ENCODE results near the gene MFRP.

The MFRP gene

DNA sequence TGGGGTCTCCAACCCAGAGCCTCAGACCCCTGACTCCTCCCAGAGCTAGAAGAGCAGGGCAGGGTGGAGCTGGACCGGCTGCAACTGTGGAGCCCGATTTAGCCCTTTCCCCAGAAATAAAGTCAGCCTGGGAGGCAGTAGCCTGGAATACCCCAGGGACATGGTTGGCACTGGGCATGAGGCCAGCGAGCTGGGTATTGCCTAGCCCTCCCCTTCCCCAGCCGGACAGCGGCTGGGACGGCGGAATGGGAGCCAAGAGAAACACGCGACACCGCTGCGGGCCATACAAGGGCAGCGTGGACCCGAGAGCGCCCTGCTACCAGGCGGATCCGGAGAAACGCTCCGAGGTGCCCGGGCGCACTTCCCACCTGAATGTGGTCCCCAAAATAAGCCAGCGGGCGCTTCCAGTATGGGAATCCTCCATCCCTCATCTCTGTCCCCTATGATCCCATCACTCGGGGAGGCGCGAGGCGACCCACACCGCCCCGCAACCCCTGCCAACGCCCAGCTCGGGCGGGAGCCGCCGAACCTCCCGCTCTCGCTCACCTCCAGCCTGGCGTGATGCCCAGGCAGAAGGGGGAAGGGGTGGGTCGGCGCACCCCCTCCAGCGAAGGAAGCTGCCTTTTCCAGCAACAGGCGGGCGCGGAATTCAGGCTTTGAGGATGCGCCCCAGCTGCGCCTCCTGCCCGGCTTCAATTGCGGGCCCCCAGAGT lies 30.3 kb downstream of the MFRP start:
- DNase-seq: no peak

DNA sequence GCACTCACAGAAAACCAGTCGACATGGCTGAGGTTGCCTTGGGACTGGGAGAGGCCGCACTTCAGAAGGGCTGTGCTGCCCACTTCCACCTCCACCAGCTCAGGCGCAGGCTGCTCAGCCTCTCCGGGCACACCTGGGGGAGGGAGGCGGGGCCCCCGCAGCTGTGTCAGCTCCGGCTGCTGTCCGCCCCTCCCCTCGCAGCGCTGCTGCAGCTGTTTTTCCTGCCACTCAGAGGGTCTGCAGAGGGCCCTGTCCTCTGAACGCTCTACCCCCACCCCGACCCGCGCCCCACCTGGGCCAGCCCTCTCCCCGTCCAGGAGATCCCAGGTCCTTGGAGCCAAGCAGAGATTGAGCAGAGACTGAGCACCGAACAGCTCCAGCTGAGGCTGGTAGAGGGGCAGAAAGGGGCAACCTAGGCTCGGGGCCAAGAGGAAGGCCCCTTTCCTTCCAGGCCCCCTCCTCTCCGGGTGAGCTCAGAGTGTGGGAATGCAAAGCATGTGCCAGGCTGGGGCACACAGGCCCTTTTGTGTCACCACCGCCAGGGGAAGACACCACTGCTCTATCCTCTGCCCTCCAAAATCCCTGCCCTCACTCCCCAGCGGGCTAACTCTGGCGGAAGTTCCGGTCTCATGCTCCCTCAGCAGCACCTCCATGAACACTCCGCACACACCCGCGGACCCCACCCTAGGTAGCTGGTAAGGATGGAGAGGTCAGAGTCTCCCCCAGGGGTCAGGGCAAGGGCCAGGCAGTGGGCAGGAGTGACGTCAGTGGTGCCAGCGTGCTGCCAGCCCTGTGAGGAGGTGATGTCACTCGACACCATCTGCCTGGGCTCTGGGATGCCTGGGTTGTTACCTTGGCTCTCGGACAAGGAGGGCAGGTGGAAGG lies 31.1 kb downstream of the MFRP start:
- peak; percentile 76 for DNase-seq

DNA sequence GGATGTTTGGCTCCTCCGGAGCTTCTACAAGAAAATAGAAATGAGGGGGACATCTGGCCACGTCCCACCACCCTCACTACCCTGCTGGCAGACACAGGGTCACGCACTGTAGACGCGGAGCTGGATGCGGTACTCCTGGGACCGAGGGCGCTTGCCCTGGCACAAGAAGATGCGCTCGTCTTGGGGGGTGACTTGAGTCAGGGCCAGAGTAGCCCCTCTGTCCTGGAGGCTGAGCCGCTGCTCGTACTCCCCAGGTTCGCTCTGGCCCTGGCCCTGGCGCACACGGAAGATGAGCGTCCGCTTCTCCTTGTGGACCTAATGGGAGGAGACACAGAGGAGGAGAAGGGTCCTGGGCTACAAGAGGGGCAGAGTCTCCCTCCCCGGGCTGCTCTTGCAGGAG lies 31.8 kb downstream of the MFRP start:
- DNase-seq: no peak

DNA sequence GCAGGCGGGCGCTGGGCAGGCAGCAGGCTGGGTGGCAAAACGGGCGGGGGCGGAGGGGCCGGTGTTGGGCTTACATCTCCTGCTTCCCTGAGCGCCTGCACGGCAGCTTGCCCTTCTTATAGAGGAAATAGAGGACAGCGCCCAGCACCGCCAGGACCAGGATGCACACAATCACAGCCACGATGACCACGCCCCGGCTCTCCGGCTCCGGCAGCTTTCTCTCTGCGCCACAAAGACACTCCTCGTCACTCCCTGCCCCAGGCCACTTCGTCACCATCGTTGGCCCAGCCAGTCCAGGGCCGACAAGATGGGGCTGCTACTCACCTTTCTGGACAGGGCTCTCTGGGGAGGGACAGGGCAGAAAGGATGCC lies 35.8 kb downstream of the MFRP start:
- DNase-seq: no peak

DNA sequence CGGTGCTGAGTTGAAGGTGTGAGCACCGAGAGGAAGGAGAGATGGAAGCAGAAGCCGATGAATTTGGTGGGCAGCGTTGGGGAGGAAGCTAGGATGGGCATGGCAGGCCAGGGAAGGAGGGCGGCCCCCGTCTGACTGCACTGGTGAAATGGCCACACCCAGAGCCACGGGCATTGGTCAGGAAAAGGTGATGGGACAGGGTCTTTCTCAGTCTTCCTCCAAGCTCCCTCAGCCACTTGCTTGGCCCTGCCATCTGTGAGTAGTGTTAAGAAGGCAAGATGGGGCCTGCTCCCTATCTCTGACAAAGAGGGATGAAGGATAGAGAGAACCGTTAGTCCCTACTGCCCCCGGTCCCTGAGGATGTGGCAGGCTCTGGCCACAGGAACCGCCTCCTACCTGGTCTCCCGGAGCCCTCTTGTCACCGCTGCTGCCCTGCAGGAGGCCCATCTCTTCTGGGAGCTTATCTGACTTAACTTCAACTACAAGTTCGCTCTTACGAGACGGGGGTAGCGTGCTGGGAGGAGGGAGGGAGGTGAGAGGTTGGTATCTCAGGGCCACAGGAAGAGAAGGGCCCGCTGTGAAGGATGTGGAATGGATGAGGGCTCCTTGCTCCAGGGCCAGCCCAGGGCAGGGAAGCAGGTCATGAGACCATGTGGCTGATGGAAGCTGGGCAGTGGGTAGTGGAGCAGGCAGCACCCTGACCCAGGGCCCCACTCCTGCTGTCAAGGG lies 36.4 kb downstream of the MFRP start:
- DNase-seq: no peak

DNA sequence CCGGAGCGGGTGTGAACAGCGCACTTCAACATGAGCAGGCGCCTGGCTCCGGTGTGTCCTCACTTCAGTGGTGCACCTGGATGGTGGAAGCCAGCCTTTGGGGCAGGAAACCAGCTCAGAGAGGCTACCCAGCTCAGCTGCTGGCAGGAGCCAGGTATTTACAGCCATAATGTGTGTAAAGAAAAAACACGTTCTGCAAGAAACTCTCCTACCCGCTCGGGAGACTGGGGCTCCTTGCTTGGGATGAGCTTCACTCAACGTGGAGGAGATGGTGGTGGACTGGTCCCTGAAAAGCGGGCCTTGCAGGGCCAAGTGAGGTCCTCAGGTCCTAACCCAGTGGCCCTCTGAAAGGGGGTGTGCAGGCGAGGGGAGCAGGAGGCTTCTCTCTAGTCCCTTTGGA lies 37.1 kb downstream of the MFRP start:
- DNase-seq: no peak

DNA sequence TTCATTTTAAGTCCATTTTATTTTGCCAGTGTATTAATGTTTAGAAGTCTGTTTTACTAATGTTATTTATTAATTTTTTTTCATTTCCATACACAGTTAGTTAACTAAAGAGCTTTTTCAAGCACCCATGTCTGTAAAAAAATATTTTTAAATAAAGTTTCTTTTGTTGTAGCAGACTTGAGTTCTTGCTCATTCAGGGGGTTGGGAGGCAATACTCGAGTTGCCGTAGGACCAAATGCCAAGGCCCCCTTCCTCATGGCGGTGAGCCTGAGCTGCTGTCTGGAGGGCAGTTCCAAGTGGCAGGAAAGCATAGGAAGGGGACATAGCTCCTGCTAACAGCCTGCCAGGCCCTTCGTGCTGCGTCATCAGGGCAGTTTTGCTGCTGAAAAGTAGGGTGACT lies 38.5 kb downstream of the MFRP start:
- DNase-seq: no peak

DNA sequence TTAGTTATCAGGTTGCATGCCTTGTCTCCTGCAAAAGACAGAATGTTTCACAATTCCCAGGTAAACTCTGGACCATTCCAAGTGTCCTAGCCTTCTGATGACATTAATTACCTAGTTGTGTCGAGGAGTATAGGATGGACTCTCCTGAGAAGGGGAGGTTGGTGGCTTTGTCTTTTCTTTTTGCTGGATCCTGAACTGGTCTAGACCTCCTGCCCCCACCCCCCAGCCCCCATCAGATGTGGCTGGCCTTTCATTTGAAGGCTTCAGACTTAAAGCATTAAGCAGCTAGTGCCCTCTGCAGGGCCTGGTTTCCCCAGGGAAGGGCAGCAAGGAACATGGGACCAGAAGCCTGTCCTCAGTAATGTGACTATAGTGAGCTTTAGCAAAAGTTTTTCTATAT lies 39.3 kb downstream of the MFRP start:
- no peak for DNase-seq

DNA sequence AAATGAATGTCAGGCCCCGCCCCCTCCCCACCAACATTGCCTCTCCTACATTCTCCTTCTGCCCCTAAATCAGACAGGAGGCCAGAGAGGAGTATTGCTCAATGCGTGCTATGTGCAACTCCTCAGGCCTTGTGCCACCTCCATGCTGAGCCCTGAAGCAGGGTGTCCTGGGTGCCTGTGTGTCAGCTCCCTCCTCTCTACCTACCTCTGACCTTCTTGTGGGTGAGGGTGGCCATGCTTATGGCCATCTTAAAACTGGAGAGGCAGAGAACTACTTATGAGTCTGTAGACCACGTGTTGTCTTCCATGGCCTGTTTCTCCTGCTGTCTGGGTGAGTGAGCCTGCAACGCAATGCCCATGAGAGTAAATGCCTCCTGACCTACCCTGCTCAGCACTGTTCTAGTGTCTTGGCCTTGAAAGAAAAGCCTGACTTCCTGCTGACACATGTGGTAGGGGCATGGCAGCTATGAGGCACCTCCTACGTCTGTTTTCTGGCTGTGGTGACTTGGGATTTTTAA lies 40.1 kb downstream of the MFRP start:
- peak; percentile 56 for DNase-seq

DNA sequence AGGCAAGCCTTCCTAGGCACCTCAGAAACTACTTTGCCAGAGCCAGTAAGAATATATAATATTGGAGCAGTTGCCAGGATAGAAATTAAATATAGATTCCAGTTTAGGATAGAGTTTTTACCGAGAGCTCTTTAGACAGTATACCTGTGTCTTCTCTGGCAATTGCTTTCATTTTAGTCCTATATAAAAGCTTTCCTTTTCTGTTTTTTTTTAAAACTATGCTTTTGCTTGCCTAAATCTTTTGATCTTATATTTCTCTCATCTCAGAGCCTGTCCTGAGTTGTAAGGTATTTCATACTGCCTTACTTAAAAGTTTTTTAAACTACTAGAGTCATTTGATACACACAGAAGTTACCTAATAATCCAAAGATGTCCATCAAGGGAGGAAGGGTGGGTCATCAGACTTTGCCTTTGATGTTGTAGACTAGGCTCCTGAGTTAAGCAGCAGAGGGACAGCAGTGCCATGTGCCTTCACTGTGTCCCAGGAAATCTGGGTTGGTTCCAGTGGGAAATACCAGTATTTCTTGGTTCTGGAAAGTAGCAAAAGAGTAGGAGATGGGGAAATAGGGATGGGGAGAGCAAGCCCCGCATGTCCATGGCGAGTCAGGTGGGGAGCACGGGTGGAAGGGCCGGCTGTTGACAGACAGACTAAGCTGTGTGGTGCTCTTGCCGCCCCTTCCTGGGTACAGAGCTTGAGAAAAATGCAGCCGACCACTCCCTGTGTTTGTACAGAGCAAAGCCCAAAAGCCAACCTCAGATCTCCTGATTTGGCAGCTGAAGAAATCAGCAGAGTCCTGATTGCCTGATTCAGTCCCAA lies 40.7 kb downstream of the MFRP start:
- DNase-seq: no peak

DNA sequence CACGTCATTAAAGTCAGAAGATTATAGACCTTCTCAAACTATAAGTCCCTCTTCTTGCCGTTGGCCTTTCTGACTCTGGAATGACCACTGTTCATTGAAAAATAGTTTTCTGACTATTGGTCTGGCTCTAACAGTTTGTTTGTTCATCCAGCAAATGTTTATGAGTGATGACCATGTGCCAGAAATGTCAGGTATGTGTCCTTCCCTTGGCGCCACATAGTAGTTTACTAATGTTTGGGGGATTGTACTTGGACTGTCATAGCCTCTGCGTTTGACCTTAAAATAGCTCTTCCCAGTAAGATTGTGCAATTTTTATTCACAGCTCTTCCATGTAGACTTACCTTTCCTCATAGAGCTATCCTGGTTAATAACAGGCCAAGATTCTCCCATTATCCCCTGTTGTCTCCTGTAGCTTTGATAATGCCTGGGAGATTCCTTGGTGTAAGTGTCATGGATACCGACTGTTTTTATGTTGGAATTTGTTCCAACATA lies 43.2 kb downstream of the MFRP start:
- no peak for DNase-seq

DNA sequence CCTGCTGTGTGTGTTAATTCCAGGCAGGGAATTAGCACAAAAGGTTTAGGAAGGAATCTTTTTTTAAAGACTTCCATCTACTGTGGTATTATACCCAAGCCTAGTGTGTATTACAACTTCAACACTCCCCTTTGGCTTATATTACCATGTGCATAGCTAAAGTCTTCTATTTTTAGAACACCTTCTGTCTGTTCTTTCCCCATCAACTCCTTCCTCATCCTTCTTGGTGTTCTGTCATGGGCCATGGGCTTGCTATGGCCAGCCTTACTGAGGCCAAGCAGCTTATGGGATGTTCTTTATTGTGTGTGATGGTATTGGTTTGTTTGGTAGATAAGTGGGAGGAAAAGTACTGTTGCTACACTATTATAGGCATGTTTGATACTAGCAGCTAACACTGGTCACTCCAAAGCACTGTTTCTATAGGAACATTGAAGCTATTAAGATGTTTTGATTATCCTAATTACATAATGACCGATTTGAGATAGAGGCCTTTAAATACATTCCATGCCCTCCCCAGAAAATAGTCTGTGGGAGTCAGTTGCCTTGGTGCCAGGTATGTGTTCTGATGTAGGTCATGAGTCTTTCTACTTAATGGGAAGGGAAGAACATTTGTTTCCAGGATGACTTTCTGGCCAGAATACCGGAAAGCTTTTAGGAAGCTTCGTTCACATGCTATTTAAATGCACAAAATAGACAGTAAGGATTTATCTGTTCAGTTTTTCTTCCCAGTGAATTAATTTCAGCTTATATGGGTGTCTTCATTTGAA lies 46.1 kb downstream of the MFRP start:
- no peak for DNase-seq

DNA sequence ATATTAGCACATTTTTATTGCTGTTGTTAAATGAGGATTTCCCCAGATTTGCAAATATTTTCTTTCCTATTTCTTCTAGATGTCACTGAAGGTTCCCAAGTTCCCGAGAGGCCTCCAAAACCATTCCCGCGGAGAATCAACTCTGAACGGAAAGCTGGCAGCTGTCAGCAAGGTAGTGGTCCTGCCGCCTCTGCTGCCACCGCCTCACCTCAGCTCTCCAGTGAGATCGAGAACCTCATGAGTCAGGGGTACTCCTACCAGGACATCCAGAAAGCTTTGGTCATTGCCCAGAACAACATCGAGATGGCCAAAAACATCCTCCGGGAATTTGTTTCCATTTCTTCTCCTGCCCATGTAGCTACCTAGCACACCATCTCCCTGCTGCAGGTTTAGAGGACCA lies 47.1 kb downstream of the MFRP start:
- no peak for DNase-seq

DNA sequence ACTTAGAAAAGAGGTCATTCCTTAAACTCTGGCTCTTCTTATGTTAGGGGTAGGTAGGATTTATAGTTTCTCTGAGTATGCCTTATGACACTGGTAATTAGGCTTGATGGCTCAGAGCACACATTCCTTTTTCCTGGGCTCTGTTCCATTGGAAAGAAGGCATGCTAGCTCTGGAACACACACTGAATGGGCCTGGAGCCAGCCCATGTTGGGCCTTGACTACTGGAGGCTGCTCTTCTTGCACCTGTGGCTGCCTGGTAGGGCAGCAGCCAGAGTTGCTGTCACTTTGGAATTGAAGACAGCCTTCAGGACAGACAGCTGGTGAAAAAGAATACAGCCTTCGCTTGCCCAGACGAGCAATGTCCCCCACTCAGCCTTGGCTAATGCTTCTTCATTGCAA lies 47.8 kb downstream of the MFRP start:
- DNase-seq: no peak

DNA sequence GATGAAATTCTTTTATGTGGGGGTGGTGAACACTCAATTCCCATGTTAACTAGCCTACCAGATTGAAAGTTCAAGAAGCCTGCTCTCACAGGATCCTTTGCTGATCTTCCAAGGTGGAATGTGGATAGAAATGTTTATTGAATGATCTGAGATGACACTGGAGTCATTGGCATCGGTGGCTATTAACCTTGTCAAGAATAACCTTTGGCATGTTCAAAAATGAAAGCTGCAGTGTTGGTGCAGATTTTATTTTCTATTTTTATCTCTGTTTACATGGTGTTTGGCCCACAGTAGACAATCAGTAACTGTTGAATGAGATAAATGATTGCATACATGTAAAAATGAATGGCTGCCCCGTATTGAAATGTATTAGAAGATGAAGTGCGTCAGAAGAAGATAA lies 48.6 kb downstream of the MFRP start:
- no peak for DNase-seq

DNA sequence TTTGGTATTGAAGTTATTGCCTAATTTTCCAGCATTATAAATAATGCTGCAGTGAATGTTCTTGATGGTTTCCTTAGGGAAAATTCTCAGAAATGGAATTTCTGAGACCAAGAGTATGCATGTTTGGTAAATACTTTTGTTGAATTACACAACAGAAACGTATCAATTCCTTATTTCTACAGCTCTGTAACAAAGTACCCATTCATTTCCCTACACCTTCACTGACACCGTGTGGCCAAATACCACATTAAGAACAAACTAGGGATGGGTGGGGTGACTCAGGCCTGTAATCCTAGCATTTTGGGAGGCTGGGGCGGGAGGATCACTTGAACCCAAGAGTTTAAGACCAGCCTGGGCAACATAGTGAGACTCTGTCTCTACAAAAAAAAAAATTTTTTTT lies 51.3 kb downstream of the MFRP start:
- no peak for DNase-seq

DNA sequence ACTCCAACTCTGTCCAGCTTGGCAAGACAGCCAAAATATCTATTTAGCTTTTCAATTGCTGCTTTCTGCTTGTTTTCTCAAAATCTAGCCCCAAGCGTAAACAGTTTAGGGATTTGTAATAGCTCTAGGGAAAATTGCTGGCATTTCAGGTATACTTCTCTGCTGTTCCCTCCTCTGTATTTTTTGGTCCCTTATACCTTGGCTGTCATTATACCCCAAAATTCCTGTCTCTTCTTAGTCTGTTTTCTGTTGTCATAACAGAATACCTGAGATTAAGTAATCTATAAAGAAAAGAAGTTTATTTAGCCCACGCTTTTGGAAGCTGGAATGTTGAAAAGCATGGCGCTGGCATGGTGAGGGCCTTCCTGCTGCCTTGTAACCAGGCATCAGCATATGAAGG lies 53.0 kb downstream of the MFRP start:
- DNase-seq: no peak

DNA sequence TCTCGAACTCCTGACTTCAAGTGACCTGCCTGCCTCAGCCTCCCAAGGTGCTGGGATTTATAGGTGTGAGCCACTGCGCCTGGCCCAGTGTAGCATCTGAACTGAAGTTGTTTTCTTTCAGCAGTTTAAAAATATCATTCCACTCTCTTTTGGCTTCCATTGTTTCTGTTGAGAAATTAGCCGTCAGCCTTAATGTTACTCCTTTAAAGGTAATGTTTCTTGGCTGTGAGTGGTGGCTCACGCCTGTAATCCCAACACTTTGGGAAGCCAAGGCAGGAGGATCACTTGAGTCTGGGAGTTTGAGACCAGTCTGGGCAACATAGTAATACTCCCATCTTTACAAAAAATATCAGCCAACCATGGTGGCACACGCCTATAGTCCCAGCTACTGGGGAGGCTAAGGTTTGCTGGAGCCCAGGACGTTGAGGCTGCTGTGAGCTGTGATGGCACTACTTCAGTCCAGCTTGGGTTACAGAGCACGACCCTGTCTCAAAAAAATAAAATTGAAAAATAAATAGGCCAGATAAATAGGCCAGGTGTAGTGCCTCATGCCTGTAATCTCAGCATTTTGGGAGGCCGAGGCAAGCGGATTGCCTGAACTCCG lies 55.5 kb downstream of the MFRP start:
- DNase-seq: no peak

All from CD4-positive, alpha-beta T cell treated with Interleukin-6 for 4 hours (primary cell).